ENCODE measurements around the gene C14orf93. TPM values are rescaled to one million over a fixed set of nuclear protein-coding genes. Genes with fewer than 3 reads are reported as not detected.
"Not testable (repeated sequence)": the region's sequence is repeated elsewhere in the genome, so short reads cannot be mapped to it uniquely, and the experiment has no call there.

The C14orf93 gene
- total RNA-seq, 4 donors from 2014 or later, result 11.0 to 34.4 (median 19.8) TPM

DNA sequence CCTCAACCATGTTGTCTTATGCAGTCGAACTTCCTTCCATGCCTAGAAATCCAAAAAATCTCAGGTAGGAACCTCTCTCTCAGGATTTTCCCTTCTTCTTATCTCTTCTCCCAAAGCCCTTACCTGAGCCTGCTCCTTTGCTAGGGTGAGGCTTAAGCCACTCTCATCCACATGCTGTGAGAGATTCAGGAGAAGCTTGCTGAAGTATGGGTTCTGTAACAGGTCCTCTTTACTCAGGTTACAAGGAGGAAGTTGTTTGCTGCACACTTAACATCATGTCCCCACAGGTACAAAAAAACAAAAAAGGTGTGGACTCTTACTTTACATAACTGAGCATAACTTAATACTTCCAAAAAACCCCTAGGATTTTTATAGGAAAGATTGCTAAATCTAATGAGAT lies 57.5 kb downstream of the C14orf93 start:
- no peak for DNase-seq
- H3K27ac ChIP-seq, result no peak overlapping the region
- peaks cover 0 to 52% (median 0%) of the 10 kb centered on the region in 3 donors for H3K36me3 ChIP-seq
- no peak overlapping the region for H3K4me3 ChIP-seq
- peaks cover 0 to 16% (median 0%) of the 10 kb centered on the region in 4 donors for H3K4me1 ChIP-seq
- no peaks in the 10 kb centered on the region for H3K27me3 ChIP-seq
- TF ChIP-seq, protein P1, sequence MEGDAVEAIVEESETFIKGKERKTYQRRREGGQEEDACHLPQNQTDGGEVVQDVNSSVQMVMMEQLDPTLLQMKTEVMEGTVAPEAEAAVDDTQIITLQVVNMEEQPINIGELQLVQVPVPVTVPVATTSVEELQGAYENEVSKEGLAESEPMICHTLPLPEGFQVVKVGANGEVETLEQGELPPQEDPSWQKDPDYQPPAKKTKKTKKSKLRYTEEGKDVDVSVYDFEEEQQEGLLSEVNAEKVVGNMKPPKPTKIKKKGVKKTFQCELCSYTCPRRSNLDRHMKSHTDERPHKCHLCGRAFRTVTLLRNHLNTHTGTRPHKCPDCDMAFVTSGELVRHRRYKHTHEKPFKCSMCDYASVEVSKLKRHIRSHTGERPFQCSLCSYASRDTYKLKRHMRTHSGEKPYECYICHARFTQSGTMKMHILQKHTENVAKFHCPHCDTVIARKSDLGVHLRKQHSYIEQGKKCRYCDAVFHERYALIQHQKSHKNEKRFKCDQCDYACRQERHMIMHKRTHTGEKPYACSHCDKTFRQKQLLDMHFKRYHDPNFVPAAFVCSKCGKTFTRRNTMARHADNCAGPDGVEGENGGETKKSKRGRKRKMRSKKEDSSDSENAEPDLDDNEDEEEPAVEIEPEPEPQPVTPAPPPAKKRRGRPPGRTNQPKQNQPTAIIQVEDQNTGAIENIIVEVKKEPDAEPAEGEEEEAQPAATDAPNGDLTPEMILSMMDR (IDR thresholded peaks at IDR 0.05), result no peak
- TF ChIP-seq POLR2A (IDR thresholded peaks at IDR 0.05), result no peak
- no peaks in the 10 kb centered on the region for H3K9me3 ChIP-seq

DNA sequence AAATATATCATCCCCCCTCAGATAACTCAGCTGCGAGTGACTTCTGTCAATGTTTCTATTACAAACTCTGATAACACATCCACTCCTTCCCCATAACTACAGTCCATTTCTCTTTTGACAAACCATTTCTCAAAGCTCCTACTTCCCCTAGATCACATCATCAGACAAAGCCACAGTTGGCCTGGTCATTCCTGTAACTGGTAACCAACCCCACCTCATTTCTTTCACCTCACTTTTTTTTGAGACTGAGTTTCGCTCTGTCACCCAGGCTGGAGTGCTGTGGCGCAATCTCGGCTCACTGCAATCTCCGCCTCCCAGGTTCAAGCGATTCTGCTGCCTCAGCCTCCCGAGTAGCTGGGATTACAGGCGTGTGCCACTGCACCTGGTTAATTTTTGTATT lies 58.1 kb downstream of the C14orf93 start:
- H3K27me3 ChIP-seq, H3K9me3 ChIP-seq, H3K4me3 ChIP-seq, H3K27ac ChIP-seq, DNase-seq: not testable (repeated sequence)
- Histone ChIP-seq H3K36me3 (peaks cover 0 to 58% (median 0%) of the 10 kb centered on the region in 3 donors), H3K4me1 (peaks cover 0 to 13% (median 0%) of the 10 kb centered on the region in 4 donors)

DNA sequence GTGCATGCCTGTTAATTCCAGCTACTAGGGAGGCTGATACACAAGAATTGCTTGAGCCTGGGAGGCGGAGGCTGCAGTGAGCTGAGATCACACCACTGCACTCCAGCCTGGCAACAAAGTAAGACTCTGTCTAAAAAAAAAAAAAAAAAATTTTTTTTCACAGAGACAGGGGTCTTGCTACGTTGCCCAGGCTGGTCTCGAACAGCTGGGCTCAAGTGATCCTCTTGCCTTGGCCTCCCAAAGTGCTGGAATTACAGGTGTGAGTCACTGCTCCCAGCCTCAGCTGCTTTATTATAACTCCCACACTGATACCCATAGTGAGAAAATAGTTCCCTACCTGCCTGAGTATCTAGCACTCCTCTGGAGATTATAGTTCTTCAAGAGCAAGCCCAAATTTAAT lies 64.3 kb downstream of the C14orf93 start:
- H3K27ac ChIP-seq, result no peak overlapping the region

DNA sequence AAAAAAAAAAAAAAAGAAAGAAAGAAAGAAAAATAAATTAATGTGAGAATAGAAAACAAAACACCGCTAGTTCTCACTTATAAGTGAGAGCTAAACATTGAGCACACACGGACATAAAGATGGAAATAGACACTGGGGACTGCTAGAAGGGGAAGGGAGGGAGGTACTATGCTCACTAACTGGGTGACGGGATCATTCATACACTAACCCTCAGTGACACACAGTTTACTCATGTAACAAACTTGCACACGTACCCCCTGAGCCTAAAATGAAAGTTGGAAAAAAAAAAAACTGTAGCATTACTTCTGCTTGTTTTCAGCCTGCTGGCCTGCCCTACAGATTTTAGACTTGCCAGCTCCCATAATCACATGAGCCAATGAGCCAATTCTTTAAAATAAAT lies 70.3 kb downstream of the C14orf93 start:
- Histone ChIP-seq H3K4me1 (no peaks in the 10 kb centered on the region), H3K27me3 (no peaks in the 10 kb centered on the region), H3K4me3 (no peak overlapping the region), H3K27ac (no peak overlapping the region), H3K9me3 (no peaks in the 10 kb centered on the region), H3K36me3 (no peaks in the 10 kb centered on the region)
- TF ChIP-seq POLR2A (IDR thresholded peaks at IDR 0.05), result no peak
- TF ChIP-seq, protein P1 (IDR thresholded peaks at IDR 0.05), result no peak
- no peak for DNase-seq

More for the DNA sequence above, 64.3 kb downstream of the C14orf93 start:
- Histone ChIP-seq H3K27me3 (no peaks in the 10 kb centered on the region), H3K4me3 (no peak overlapping the region), H3K9me3 (no peaks in the 10 kb centered on the region), H3K36me3 (peaks cover 0 to 50% (median 0%) of the 10 kb centered on the region in 3 donors), H3K4me1 (no peaks in the 10 kb centered on the region)
- DNase-seq, result no peak
- TF ChIP-seq, protein P1 (IDR thresholded peaks at IDR 0.05), result no peak
- no peak for TF ChIP-seq POLR2A (IDR thresholded peaks at IDR 0.05)

Other genes with a start within 250 kb of the C14orf93 start
- 100 to 1,000 TPM in 2 of 4 donors, 10 to 100 TPM in 2; 73.6 to 115 (median 90.4) TPM for gene OXA1L, start 243.5 kb downstream of the C14orf93 start, total RNA-seq
- gene SLC7A7, start 194.7 kb downstream of the C14orf93 start, total RNA-seq, result 100 to 1,000 TPM in 3 of 4 donors, 10 to 100 TPM in 1; 30.5 to 787 (median 367) TPM
- 100 to 1,000 TPM in 1 of 4 donors, 10 to 100 TPM in 3; 30.3 to 114 (median 52.9) TPM for gene MRPL52, start 180.3 kb downstream of the C14orf93 start, total RNA-seq
- 100 to 1,000 TPM in 1 of 4 donors, 10 to 100 TPM in 3; 63.0 to 116 (median 82.9) TPM for gene MMP14, start 173.6 kb downstream of the C14orf93 start, total RNA-seq
- 100 to 1,000 TPM in 3 of 4 donors, 10 to 100 TPM in 1; 69.3 to 250 (median 221) TPM for gene LRP10, start 138.4 kb downstream of the C14orf93 start, total RNA-seq
- 1 to 10 TPM in 3 of 4 donors, under 1 TPM in 1; 0.57 to 2.1 (median 1.4) TPM for gene REM2, start 126.9 kb downstream of the C14orf93 start, total RNA-seq
- 100 to 1,000 TPM in 2 of 4 donors, 10 to 100 TPM in 2; 84.4 to 155 (median 116) TPM for gene RBM23, start 91.0 kb downstream of the C14orf93 start, total RNA-seq
- 10 to 100 TPM; 20.5 to 41.3 (median 26.6) TPM for gene PRMT5, start 80.8 kb downstream of the C14orf93 start, total RNA-seq
- gene HAUS4, start 53.1 kb downstream of the C14orf93 start, total RNA-seq, result 100 to 1,000 TPM in 1 of 4 donors, 10 to 100 TPM in 3; 73.4 to 105 (median 83.5) TPM
- gene AJUBA, start 27.6 kb downstream of the C14orf93 start, total RNA-seq, result 1 to 10 TPM in 3 of 4 donors, under 1 TPM in 1; 0.70 to 3.3 (median 2.4) TPM
- 100 to 1,000 TPM in 1 of 4 donors, 10 to 100 TPM in 3; 49.6 to 116 (median 68.8) TPM for gene PSMB5, start 24.8 kb upstream of the C14orf93 start, total RNA-seq
- not detected for gene PSMB11, start 32.1 kb upstream of the C14orf93 start, total RNA-seq
- gene CDH24, start 47.4 kb upstream of the C14orf93 start, total RNA-seq, result 10 to 100 TPM in 1 of 4 donors, 1 to 10 TPM in 3; 1.1 to 12.4 (median 5.5) TPM
- gene ACIN1, start 85.0 kb upstream of the C14orf93 start, total RNA-seq, result 100 to 1,000 TPM; 130 to 281 (median 238) TPM
- gene C14orf119, start 85.4 kb upstream of the C14orf93 start, total RNA-seq, result 10 to 100 TPM in 3 of 4 donors, 1 to 10 TPM in 1; 5.0 to 30.3 (median 18.8) TPM
- gene CIROP, start 94.8 kb upstream of the C14orf93 start, total RNA-seq, result not detected
- not detected for gene CEBPE, start 109.1 kb upstream of the C14orf93 start, total RNA-seq
- 10 to 100 TPM; 21.8 to 56.9 (median 35.0) TPM for gene SLC7A8, start 173.5 kb upstream of the C14orf93 start, total RNA-seq
- not detected for gene RNF212B, start 227.8 kb upstream of the C14orf93 start, total RNA-seq